Fibroblast of the aortic adventitia (primary cell): ENCODE results near the gene PLSCR3. TPM values are rescaled to one million over a fixed set of nuclear protein-coding genes. Genes with fewer than 3 reads are reported as not detected.

ENCODE experiments used
- DNase-seq: peaks from one replicate; pipeline ENCODE4 v3.0.0-alpha.2; 2010; ENCODE audit warnings: low read depth
- H3K4me3 ChIP-seq: 2 replicates; pipeline ENCODE4 v1.5.1; 2011; ENCODE audit warnings: low read depth, mild to moderate bottlenecking, control low read depth, low read length, moderate library complexity
- CTCF ChIP-seq: IDR thresholded peaks from 2 replicates; pipeline ENCODE4 v1.5.1; 2011; ENCODE audit warnings: mild to moderate bottlenecking, low read length, control low read depth, inconsistent platforms; ENCODE audit not compliant: insufficient read depth
- total RNA-seq: library from RNA; depleted of rRNA; stranded (reverse); fragments of >200 nt; gene quantifications from 2 replicates; pipeline ENCODE4 v1.2.3, GENCODE V29; 2012; ENCODE audit warnings: low replicate concordance

The PLSCR3 gene
- total RNA-seq, 1 donor = 26.9 TPM

- peak; percentile 30 for DNase-seq
- TF ChIP-seq CTCF = no peak
- no peak overlapping the region for H3K4me3 ChIP-seq
These were observed 19.1 kb upstream of the PLSCR3 start for GRCh38 chr17:7413346-7413985.

- no peak for DNase-seq
- H3K4me3 ChIP-seq = no peak overlapping the region
- TF ChIP-seq CTCF = no peak
These were observed 17.1 kb upstream of the PLSCR3 start for GRCh38 chr17:7411427-7411750.

DNA sequence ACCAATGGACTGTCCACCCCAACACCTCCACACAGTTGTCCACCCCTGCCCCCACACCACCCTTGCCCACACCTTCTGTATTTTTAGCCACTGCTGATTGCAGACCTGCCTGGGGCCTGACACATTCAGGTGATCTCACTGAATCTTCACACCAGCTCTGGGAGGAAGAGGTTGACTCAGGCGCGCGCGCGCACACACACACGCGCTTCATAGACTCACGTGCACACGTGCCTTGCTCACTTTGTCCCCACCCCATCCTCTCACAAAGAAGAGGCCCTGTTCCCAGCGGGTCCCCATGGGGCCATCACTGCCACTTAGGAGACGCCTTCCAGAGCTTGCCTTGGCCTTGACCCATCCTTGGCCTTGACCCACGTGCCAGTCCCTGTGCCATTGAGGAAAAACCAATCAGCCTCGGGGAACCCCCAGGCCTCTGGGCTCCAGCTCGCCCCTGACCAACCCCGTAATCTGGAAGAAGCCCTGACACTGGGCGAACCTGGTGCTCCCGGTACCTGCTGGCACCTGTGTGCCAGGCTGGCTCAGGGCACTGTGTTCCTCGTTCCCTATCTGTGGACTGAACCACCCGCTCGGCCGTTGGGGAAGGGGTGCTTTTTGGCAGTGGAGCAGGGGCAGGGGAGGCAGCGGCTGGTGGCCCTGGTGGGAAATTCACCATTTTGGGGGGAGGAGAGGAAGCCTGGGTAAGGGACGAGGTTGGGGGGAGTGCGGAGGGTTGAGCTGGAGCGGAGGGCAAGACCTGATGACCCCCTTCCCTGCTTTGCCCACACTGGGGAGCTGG is 16.5 kb upstream of the PLSCR3 start:
- TF ChIP-seq CTCF = no peak
- DNase-seq = no peak
- H3K4me3 ChIP-seq = no peak overlapping the region

DNA sequence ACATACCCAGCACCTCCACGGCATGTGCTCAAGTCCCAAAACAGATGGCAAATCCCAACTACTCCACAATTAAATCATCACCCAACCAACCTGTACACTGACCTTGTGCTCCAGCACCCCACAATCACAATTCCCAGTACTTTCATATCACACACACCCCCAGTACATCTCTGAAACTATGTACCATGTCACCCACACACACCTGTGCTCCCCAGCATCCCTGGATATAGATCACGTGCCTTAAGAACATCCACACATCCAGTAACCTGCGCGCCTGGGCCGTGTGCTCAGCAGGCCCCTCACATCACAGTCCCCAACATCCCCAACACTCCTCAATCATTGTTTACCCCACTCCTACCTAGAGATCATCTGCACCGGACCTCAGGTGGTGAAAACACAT is 15.4 kb upstream of the PLSCR3 start:
- no peak overlapping the region for H3K4me3 ChIP-seq
- no peak for TF ChIP-seq CTCF

GRCh38 chr17:7408863-7409262 is 14.5 kb upstream of the PLSCR3 start:
- H3K4me3 ChIP-seq = no peak overlapping the region
- no peak for DNase-seq
- TF ChIP-seq CTCF = no peak

More for the DNA sequence above, 15.4 kb upstream of the PLSCR3 start:
- DNase-seq = no peak

DNA sequence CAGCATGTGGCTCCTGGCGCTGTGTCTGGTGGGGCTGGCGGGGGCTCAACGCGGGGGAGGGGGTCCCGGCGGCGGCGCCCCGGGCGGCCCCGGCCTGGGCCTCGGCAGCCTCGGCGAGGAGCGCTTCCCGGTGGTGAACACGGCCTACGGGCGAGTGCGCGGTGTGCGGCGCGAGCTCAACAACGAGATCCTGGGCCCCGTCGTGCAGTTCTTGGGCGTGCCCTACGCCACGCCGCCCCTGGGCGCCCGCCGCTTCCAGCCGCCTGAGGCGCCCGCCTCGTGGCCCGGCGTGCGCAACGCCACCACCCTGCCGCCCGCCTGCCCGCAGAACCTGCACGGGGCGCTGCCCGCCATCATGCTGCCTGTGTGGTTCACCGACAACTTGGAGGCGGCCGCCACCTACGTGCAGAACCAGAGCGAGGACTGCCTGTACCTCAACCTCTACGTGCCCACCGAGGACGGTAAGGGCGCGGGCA is 14.0 kb upstream of the PLSCR3 start:
- H3K4me3 ChIP-seq = no peak overlapping the region
- DNase-seq = no peak

More for the DNA sequence above, 14.0 kb upstream of the PLSCR3 start:
- TF ChIP-seq CTCF = no peak
